OCI-LY3 (cell line): Measurements from ENCODE around the gene HCN1.

Experiments used
- CTCF ChIP-seq: fragments of 200-600, 300-600 bp; sonication (generic); IDR thresholded peaks from 2 replicates; pipeline ENCODE4 v1.5.1; 2014; ENCODE audit warnings: antibody characterized with exemption, low read length, low read depth
- EZH2phosphoT487 ChIP-seq: fragments of 200-600 bp; shearing (Covaris generic); IDR thresholded peaks from 2 replicates; pipeline ENCODE4 v1.6.1; 2018; ENCODE audit warnings: antibody characterized with exemption, mixed run types, low read depth

GRCh38 chr5:45385321-45386058, 310.7 kb downstream of the HCN1 start:
- TF ChIP-seq CTCF (no peak), EZH2phosphoT487 (no peak)
